Activated effector memory CD4-positive, alpha-beta T cell treated with anti-CD3 and anti-CD28 coated beads, Interleukin-2, amount 50 U/mL, for 16 hours (primary cell): Measurements from ENCODE around the gene PACS1.
"Not testable (repeated sequence)": the region's sequence is repeated elsewhere in the genome, so short reads cannot be mapped to it uniquely, and the experiment has no call there.

Experiments used
- DNase-seq: peaks from one replicate; pipeline ENCODE4 v3.0.0-alpha.2; 2020

Gene PACS1

DNA sequence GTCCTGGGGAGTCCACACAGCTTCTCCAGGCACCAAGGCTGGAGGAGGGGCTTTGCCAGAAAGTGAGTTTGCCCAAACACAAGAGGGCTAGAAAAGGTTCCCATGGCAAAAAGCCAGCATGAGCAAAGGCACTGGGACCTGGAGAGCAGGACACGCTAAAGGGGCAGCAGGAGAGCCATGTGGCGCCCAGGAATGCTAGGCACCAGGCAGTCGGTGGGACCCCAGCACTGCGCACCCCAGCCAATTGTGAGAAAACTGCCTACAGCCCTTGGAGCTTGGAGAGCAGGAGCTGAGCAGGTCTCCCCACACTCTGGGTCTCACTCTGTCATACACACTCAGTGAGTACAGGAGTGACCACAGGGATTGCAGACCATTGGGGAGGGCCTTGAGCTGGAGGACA lies 193.2 kb downstream of the PACS1 start:
- no peak for DNase-seq

- DNase-seq = no peak
Measured at GRCh38 chr11:66263785-66264184, 193.7 kb downstream of the PACS1 start.

- no peak for DNase-seq
Measured at GRCh38 chr11:66264383-66264782, 194.3 kb downstream of the PACS1 start.

GRCh38 chr11:66264914-66265313 lies 194.8 kb downstream of the PACS1 start:
- peak; percentile 78 for DNase-seq

- no peak for DNase-seq
Measured at GRCh38 chr11:66265531-66266377, 195.7 kb downstream of the PACS1 start.

GRCh38 chr11:66266378-66267038 lies 196.4 kb downstream of the PACS1 start:
- DNase-seq = no peak

DNA sequence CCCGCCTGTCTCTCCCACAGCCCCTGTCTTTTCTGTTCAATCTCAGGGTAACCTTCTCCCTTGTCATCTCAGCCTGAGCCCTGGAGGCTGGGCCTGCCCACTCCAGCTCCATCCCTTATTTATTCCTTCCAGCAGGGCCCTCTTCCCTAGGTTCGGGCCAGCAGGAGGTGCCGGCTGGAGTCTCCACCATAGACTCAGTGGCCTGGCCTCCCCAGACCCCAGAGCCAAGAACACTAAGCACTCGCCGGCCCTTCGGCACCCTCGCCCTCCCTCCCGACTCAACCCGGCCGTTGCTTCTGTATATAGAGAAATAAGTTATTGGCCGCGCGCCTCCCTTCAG lies 196.9 kb downstream of the PACS1 start:
- no peak for DNase-seq

DNA sequence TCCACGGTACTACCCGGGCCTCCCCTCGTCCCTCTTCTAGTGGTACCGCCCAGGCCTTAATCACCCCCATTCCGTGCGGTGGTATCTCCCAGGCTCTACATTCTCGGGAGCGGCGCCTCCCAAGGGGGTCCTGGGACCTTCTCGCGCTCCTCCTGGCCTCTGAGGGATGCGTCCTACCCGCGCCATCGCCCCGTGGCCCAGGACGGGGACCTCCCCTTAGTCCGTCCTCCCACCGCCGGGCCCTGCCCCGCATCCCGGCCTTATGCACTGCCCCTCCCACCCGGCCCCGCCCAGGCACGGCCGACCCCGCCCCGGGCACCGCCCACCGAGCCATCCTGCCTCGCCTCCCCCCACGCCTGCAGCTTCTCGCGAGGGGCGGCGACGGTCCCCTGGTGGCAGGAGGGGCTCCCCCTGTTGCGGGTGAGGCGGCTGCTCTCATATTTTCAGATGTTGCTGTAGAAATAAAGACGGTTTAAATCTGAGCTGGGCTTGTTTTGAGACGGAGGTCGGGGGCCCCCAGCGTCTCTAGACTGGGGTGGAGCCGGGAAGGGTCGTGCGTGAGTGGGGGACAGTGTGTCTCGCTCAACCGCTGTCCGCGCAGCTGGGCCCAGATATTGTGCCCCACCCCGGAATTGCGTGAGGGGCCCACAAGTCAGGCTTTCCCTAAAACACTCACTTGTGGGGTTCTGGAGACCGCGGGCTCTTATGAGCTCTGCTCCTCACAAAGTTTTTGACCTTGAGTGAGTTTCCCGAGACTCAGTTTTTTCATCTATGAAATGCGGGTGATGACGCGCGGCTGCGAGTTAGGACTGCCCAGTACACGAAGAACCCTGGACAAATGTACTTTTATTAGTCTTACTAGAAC lies 197.5 kb downstream of the PACS1 start:
- peak; percentile 94 for DNase-seq

- peak; percentile 100 for DNase-seq
Measured at GRCh38 chr11:66268244-66268951, 198.3 kb downstream of the PACS1 start, which contains the start of gene RAB1B. Gene RAB1B (plus strand): TSS chr11:66268639. CDS start chr11:66268680, 41 bp downstream.

DNA sequence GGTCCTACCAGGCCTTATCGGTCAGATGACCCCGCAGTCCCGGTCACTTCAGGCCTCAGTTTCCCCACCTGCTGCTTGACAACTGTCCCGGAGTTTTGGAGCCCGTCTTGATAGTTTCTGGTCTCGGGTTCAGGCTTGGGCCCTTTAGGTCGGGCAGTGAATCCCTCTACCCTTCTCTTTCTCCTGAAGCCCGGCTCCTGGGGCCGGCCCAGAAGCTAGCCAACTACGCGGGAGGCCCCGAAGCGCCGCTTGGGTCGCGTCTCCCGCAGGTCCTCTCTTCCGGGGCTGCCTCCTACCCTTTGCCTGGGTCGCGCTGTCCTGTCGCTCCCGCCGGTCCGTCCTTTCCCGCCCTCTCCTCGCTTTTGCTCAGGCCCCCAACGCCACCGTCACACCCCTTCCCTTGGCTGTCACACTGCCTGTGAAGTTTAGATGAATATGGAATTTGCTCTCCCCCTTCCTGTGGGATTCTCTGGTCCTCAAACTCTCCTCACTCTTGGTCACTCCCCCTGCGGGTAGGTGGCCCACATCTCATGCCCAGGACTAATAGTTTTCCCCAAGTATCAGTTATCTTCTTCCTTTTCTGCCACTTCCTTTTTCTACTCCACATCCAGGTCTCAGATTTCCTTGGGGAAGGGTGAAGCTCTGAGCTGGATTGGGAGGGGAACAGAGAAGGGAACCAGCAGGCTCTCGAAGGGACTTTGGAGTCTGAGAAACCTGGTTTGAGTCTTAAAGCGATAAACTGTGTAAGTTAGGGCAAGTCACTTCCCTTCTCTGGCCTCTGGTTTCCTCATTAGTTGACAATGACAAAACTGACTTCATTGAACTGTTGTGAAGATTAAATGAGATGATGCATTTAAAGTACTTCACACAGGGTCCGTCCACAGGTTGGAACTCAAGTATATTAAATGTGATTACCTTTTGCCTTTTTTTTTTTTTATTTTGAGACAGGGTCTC lies 199.2 kb downstream of the PACS1 start:
- DNase-seq = no peak

- no peak for DNase-seq
Measured at GRCh38 chr11:66271816-66272215, 201.7 kb downstream of the PACS1 start.

DNA sequence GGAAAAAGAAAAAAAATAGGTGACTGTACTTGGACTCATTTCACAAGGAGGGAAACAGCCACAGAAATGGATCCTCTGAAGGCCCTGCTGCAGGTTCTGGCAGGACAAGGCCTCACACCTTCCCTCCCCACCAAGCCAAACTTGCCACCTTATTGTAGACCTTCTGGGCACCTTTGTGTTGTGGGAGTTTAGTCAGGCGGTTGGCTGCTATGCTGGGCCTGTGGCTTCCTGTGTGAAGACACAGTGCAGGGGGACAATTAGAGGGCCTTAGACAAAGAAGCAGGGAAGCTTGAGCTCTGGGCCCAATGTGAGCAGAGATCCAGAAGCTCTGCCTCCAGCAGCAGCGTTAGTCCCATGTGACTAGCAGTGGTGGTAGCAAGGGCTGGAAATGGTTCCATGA lies 202.5 kb downstream of the PACS1 start:
- no peak for DNase-seq

GRCh38 chr11:66274219-66274618 lies 204.1 kb downstream of the PACS1 start:
- no peak for DNase-seq

- DNase-seq = no peak
Measured at GRCh38 chr11:66275396-66275795, 205.3 kb downstream of the PACS1 start.

DNA sequence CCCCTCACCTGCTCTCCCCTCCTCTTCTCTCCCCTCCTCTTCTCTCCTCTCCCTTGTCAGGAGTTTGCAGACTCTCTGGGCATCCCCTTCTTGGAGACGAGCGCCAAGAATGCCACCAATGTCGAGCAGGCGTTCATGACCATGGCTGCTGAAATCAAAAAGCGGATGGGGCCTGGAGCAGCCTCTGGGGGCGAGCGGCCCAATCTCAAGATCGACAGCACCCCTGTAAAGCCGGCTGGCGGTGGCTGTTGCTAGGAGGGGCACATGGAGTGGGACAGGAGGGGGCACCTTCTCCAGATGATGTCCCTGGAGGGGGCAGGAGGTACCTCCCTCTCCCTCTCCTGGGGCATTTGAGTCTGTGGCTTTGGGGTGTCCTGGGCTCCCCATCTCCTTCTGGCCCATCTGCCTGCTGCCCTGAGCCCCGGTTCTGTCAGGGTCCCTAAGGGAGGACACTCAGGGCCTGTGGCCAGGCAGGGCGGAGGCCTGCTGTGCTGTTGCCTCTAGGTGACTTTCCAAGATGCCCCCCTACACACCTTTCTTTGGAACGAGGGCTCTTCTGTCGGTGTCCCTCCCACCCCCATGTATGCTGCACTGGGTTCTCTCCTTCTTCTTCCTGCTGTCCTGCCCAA lies 206.0 kb downstream of the PACS1 start:
- DNase-seq = no peak

DNA sequence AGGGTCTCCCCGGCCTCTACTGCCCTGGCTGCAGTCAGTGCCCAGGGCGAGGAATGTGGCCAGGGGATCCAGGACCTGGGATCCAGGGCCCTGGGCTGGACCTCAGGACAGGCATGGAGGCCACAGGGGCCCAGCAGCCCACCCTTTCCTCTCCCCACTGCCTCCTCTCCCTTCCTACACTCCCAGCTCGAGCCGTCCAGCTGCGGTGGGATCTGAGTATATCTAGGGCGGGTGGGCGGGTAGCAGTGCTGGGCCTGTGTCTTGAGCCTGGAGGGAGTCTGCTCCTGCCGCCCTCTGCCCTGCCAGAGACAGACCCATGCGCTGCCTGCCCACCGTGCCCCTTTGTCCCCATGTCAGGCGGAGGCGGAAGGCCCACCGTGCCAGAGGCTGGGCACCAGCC lies 206.5 kb downstream of the PACS1 start:
- not testable (repeated sequence) for DNase-seq

DNA sequence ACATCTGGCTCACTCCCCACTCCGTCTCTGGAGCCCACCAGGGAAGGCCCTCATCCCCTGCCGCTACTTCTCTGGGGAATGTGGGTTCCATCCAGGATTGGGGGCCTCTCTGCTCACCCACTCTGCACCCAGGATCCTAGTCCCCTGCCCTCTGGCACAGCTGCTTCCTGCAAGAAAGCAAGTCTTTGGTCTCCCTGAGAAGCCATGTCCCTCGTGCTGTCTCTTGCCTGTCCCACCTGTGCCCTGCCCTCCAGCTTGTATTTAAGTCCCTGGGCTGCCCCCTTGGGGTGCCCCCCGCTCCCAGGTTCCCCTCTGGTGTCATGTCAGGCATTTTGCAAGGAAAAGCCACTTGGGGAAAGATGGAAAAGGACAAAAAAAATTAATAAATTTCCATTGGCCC lies 207.0 kb downstream of the PACS1 start:
- not testable (repeated sequence) for DNase-seq

GRCh38 chr11:66277471-66278362 lies 207.6 kb downstream of the PACS1 start, which contains the start of gene CNIH2:
Gene CNIH2 (plus strand): TSS chr11:66278175. CDS start chr11:66278457, 282 bp downstream.
- DNase-seq = peak; percentile 85

DNA sequence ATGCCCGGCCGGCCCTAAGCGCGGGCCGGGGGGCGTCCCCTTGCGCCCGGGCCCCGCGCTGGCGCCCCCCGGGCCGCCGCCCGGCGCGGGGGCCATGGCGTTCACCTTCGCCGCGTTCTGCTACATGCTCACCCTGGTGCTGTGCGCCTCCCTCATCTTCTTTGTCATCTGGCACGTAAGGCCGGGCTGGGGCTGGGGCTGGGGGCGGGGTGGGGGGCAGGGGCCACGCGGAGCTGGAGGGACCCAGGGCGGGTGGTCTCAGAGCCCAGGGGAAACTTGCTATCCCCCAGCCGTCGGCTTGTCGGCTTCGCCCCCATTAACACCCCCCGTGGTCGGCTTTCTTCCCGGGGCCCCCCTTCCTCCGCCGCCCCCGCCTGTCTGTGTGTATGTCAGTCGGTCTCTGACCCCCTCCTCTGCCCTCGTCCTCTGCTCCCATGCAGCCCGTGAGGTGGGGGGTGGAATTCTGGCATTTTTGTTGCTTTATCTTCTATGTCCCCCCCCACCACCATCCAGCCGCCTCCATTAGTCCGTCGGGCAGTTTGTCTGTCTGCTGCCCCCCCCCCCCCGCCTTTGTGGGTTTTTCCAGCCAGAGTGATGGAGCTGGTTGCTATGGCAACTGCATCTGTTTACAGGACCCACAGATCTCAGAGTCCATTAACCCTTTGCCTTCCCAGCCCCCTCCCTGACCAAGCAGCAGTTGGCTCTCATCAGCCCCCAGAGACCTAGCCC lies 208.5 kb downstream of the PACS1 start:
- no peak for DNase-seq
